Neural cell (in vitro differentiated cells): ENCODE measurements around the gene SH3GL2. TPM values are rescaled to one million over a fixed set of nuclear protein-coding genes. Genes with fewer than 3 reads are reported as not detected.

Experiments
- H2AFZ ChIP-seq: fragments of 200-600, 300-800 bp; sonication (generic), shearing (Covaris generic); 2 replicates; pipeline ENCODE4 v1.6.0; 2014; ENCODE audit warnings: low read depth, mild to moderate bottlenecking, antibody characterized with exemption, low read length, moderate library complexity
- H3F3A ChIP-seq: fragments of 200-600 bp; shearing (Covaris generic); 2 replicates; pipeline ENCODE4 v1.6.1; 2016; ENCODE audit warnings: mild to moderate bottlenecking, moderate library complexity, mixed read lengths, antibody characterized with exemption, low read length; ENCODE audit not compliant: insufficient read depth, poor library complexity, severe bottlenecking
- H3K27ac ChIP-seq: fragments of 200-600, 300-800 bp; sonication (generic), shearing (Covaris generic); 2 replicates; pipeline ENCODE4 v1.5.1; 2014; ENCODE audit warnings: mild to moderate bottlenecking, low read length, moderate library complexity
- H3K27me3 ChIP-seq: fragments of 300-800, 200-600 bp; sonication (generic), shearing (Covaris generic); 2 replicates; pipeline ENCODE4 v1.6.0; 2014; ENCODE audit warnings: mild to moderate bottlenecking, low read depth, low read length, moderate library complexity; ENCODE audit not compliant: insufficient read depth
- H3K36me3 ChIP-seq: fragments of 300-800, 200-600 bp; sonication (generic), shearing (Covaris generic); 2 replicates; pipeline ENCODE4 v1.5.1; 2014; ENCODE audit warnings: mild to moderate bottlenecking, antibody characterized with exemption, low read length, moderate library complexity; ENCODE audit not compliant: insufficient read depth
- H3K4me2 ChIP-seq: fragments of 300-800, 200-600 bp; sonication (generic), shearing (Covaris generic); 2 replicates; pipeline ENCODE4 v1.6.0; 2014; ENCODE audit warnings: mild to moderate bottlenecking, low read length
- H3K4me3 ChIP-seq: fragments of 300-800, 200-600 bp; sonication (generic), shearing (Covaris generic); 2 replicates; pipeline ENCODE4 v1.5.1; 2014; ENCODE audit warnings: mild to moderate bottlenecking, low read length, moderate library complexity
- H3K79me2 ChIP-seq: fragments of 200-600 bp; shearing (Covaris generic); replicated peaks from 2 replicates; pipeline ENCODE4 v1.6.0; 2014; ENCODE audit warnings: mild to moderate bottlenecking, low read length, moderate library complexity; ENCODE audit not compliant: insufficient read depth
- H3K9ac ChIP-seq: fragments of 300-800, 200-600 bp; sonication (generic), shearing (Covaris generic); 2 replicates; pipeline ENCODE4 v1.6.1; 2016; ENCODE audit warnings: mild to moderate bottlenecking, low read length, mixed read lengths
- H3K9me2 ChIP-seq: fragments of 200-600 bp; shearing (Covaris generic); 2 replicates; pipeline ENCODE4 v1.6.1; 2016; ENCODE audit warnings: mild to moderate bottlenecking, low read length, mixed read lengths; ENCODE audit not compliant: insufficient read depth
- H3K9me3 ChIP-seq: fragments of 200-600, 300-800 bp; sonication (generic), shearing (Covaris generic); 2 replicates; pipeline ENCODE4 v1.6.1; 2016; ENCODE audit warnings: mild to moderate bottlenecking, mixed run types, low read length, moderate library complexity, mixed read lengths
- H4K20me1 ChIP-seq: fragments of 200-600 bp; shearing (Covaris generic); 2 replicates; pipeline ENCODE4 v1.6.1; 2016; ENCODE audit warnings: mild to moderate bottlenecking, mixed run types; ENCODE audit not compliant: insufficient read depth
- EP300 ChIP-seq: fragments of 450-650 bp; conservative IDR thresholded peaks from 2 replicates; pipeline ENCODE4 v1.6.1; 2014; ENCODE audit warnings: antibody characterized with exemption, mild to moderate bottlenecking, moderate library complexity; ENCODE audit not compliant: poor library complexity, severe bottlenecking
- EZH2 ChIP-seq: fragments of 200-600, 300-800 bp; shearing (Covaris generic), sonication (generic); IDR thresholded peaks from 2 replicates; pipeline ENCODE4 v1.6.1; 2014; ENCODE audit warnings: antibody characterized with exemption, low read length, borderline replicate concordance, mild to moderate bottlenecking; ENCODE audit not compliant: insufficient read depth, poor library complexity, severe bottlenecking
- MXI1 ChIP-seq: fragments of 450-650 bp; conservative IDR thresholded peaks from 2 replicates; pipeline ENCODE4 v1.6.1; 2014; ENCODE audit warnings: antibody characterized with exemption, mild to moderate bottlenecking; ENCODE audit not compliant: poor library complexity, severe bottlenecking
- POLR2AphosphoS5 ChIP-seq: IDR thresholded peaks from 2 replicates; pipeline ENCODE4 v1.6.1; 2012
- RAD21 ChIP-seq: fragments of 450-650 bp; conservative IDR thresholded peaks from 2 replicates; pipeline ENCODE4 v1.6.1; 2014; ENCODE audit warnings: antibody characterized with exemption, mild to moderate bottlenecking, moderate library complexity
- SMC3 ChIP-seq: fragments of 450-650 bp; conservative IDR thresholded peaks from 2 replicates; pipeline ENCODE4 v1.6.1; 2014; ENCODE audit warnings: antibody characterized with exemption, mild to moderate bottlenecking, moderate library complexity; ENCODE audit not compliant: poor library complexity
- TAF1 ChIP-seq: IDR thresholded peaks from 2 replicates; pipeline ENCODE4 v1.6.1; 2012; ENCODE audit warnings: low read depth
- polyA plus RNA-seq: library from polyadenylated mRNA; depleted of rRNA; stranded (reverse); fragments of >200 nt; gene quantifications from 2 replicates; pipeline ENCODE4 v1.2.3, GENCODE V29; 2014
- TF ChIP-seq, protein P1 (sequence below): fragments of 450-650 bp; IDR thresholded peaks from 2 replicates; pipeline ENCODE4 v1.5.1; 2014; ENCODE audit warnings: antibody characterized with exemption, mild to moderate bottlenecking, moderate library complexity; ENCODE audit not compliant: poor library complexity, severe bottlenecking
- TF ChIP-seq, protein P2 (sequence below): IDR thresholded peaks from 2 replicates; pipeline ENCODE4 v1.6.1; 2012; ENCODE audit warnings: borderline replicate concordance

The SH3GL2 gene
- polyA plus RNA-seq, 1 donor from 2014 or later = 13.5 TPM

DNA sequence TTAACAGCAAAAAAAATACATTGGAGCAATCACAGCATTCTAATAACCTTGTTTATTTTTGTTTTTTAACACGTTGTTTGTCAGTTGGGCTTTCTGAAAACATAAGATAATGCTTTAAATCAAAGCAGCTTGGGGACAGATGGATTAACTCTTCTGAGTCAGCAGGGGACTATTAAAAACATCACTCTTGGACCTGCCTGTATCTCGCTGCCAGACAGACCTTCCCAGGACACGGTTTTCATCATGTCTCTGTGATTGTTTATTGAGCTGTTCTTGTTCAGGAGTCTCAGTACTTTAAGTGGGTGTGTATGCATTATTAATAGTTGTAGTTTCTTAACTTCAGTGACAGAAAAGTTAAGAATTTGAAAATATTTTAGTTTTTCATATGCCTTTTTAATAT, 173.2 kb downstream of the SH3GL2 start:
- Histone ChIP-seq H3K4me3 (no peak overlapping the region), H3K27ac (no peak overlapping the region), H3K79me2 (no peaks in the 10 kb centered on the region), H3K4me2 (no peak overlapping the region), H4K20me1 (no peaks in the 10 kb centered on the region), H3K27me3 (no peaks in the 10 kb centered on the region), H3K36me3 (no peaks in the 10 kb centered on the region), H3K9me2 (no peaks in the 10 kb centered on the region), H2AFZ (no peak overlapping the region), H3F3A (no peaks in the 10 kb centered on the region), H3K9ac (no peak overlapping the region), H3K9me3 (no peaks in the 10 kb centered on the region)
- TF ChIP-seq, protein P1, sequence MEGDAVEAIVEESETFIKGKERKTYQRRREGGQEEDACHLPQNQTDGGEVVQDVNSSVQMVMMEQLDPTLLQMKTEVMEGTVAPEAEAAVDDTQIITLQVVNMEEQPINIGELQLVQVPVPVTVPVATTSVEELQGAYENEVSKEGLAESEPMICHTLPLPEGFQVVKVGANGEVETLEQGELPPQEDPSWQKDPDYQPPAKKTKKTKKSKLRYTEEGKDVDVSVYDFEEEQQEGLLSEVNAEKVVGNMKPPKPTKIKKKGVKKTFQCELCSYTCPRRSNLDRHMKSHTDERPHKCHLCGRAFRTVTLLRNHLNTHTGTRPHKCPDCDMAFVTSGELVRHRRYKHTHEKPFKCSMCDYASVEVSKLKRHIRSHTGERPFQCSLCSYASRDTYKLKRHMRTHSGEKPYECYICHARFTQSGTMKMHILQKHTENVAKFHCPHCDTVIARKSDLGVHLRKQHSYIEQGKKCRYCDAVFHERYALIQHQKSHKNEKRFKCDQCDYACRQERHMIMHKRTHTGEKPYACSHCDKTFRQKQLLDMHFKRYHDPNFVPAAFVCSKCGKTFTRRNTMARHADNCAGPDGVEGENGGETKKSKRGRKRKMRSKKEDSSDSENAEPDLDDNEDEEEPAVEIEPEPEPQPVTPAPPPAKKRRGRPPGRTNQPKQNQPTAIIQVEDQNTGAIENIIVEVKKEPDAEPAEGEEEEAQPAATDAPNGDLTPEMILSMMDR = no peak
- TF ChIP-seq, protein P2, sequence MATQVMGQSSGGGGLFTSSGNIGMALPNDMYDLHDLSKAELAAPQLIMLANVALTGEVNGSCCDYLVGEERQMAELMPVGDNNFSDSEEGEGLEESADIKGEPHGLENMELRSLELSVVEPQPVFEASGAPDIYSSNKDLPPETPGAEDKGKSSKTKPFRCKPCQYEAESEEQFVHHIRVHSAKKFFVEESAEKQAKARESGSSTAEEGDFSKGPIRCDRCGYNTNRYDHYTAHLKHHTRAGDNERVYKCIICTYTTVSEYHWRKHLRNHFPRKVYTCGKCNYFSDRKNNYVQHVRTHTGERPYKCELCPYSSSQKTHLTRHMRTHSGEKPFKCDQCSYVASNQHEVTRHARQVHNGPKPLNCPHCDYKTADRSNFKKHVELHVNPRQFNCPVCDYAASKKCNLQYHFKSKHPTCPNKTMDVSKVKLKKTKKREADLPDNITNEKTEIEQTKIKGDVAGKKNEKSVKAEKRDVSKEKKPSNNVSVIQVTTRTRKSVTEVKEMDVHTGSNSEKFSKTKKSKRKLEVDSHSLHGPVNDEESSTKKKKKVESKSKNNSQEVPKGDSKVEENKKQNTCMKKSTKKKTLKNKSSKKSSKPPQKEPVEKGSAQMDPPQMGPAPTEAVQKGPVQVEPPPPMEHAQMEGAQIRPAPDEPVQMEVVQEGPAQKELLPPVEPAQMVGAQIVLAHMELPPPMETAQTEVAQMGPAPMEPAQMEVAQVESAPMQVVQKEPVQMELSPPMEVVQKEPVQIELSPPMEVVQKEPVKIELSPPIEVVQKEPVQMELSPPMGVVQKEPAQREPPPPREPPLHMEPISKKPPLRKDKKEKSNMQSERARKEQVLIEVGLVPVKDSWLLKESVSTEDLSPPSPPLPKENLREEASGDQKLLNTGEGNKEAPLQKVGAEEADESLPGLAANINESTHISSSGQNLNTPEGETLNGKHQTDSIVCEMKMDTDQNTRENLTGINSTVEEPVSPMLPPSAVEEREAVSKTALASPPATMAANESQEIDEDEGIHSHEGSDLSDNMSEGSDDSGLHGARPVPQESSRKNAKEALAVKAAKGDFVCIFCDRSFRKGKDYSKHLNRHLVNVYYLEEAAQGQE = no peak
- TF ChIP-seq SMC3 (no peak), RAD21 (no peak), EP300 (no peak)

DNA sequence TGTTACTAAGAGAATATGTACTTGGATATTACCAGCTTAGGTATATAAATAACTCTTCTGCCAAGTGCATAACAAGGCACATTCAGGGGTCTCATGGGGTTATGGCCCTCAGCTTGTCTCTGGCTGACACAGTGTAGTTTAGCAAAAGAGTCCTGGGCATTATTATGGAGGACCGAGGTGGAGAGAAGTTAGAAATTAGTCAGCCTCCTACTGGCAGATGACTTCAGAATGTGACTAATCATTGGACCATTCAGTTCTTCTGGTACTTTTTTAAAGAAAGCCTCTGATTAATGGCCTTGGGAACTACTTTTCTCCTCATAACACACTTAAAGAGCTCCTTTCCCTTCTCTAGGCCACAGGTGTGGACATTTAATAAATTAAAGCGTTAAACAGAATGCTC, 178.9 kb downstream of the SH3GL2 start:
- H3K27me3 ChIP-seq = no peaks in the 10 kb centered on the region
- no peak overlapping the region for H3K27ac ChIP-seq
- no peaks in the 10 kb centered on the region for H3K36me3 ChIP-seq
- no peak overlapping the region for H3K4me2 ChIP-seq
- no peaks in the 10 kb centered on the region for H3K79me2 ChIP-seq
- TF ChIP-seq TAF1 (no peak), EP300 (no peak), SMC3 (no peak), RAD21 (no peak), MXI1 (no peak), POLR2AphosphoS5 (no peak), EZH2 (no peak)
- TF ChIP-seq, protein P2 = no peak
- TF ChIP-seq, protein P1 = no peak
- H3K9me3 ChIP-seq = no peaks in the 10 kb centered on the region
- H2AFZ ChIP-seq = no peak overlapping the region
- H3F3A ChIP-seq = no peaks in the 10 kb centered on the region
- no peak overlapping the region for H3K4me3 ChIP-seq
- no peaks in the 10 kb centered on the region for H4K20me1 ChIP-seq
- no peak overlapping the region for H3K9ac ChIP-seq
- no peaks in the 10 kb centered on the region for H3K9me2 ChIP-seq
